Lower leg skin (tissue), 4 donors: ENCODE measurements around the gene TMEM217. TPM values are rescaled to one million over a fixed set of nuclear protein-coding genes. Genes with fewer than 3 reads are reported as not detected.

ENCODE experiments used
- DNase-seq, 2 donors: peaks; one replicate each; pipeline ENCODE4 v3.0.0-alpha.2; 2019; ENCODE audit warnings: low spot score in 2 of 2
- H3K4me3 ChIP-seq: fragments of 200-600 bp; sonication (generic); 2 replicates; pipeline ENCODE4 v1.5.1; 2017; ENCODE audit warnings: mild to moderate bottlenecking, low read depth; ENCODE audit not compliant: poor library complexity, severe bottlenecking
- CTCF ChIP-seq, 3 donors: fragments of 450-650 bp; IDR thresholded peaks; one replicate each; pipeline ENCODE4 v1.5.1; 2016; ENCODE audit warnings: antibody characterized with exemption in 3 of 3, mild to moderate bottlenecking in 3 of 3, moderate library complexity in 2 of 3
- POLR2A ChIP-seq, 2 donors: fragments of 450-650 bp; IDR thresholded peaks; one replicate each; pipeline ENCODE4 v1.6.1; 2016 to 2017; ENCODE audit warnings: antibody characterized with exemption in 2 of 2, mild to moderate bottlenecking in 1 of 2, moderate library complexity in 1 of 2
- WGBS, 2 donors: methylation state at CpG; one replicate each; pipeline ENCODE4 v1.1.5; 2018; 5-methylcytosine and 5-hydroxymethylcytosine counted together
- intact Hi-C: fragments of 100-400 bp; cut with DNase I; formaldehyde crosslinking; loops from one replicate; pipeline ENCODE4 v1.15.0; 2023; ENCODE audit warnings: low total_unique reads
- total RNA-seq, 4 donors: library from RNA; depleted of rRNA; stranded (reverse); fragments of >200 nt; gene quantifications; one replicate each; pipeline ENCODE4 v1.1.0, GENCODE V29; 2016

Gene TMEM217
- total RNA-seq, 4 donors from 2014 or later = 0.46 to 2.3 (median 1.0) TPM

GRCh38 chr6:37177935-37178517, 79.9 kb downstream of the TMEM217 start:
- TF ChIP-seq CTCF (IDR thresholded peaks at IDR 0.05) (no peak), POLR2A (IDR thresholded peaks at IDR 0.05) (no peak)
- intact Hi-C loops = loop anchor here (10.0 kb wide), 1 partner anchor 153 kb away; no protein-coding TSS in a partner anchor

GRCh38 chr6:37177077-37177934, 80.6 kb downstream of the TMEM217 start:
- WGBS, 2 donors = 39 to 43% methylated on average over 10 of the region's 10 CpGs
- intact Hi-C loops = loop anchor here (10.0 kb wide), 1 partner anchor 153 kb away; no protein-coding TSS in a partner anchor
- TF ChIP-seq POLR2A (IDR thresholded peaks at IDR 0.05) = no peak
- TF ChIP-seq CTCF (IDR thresholded peaks at IDR 0.05) = no peak
- H3K4me3 ChIP-seq = no peak overlapping the region
- DNase-seq = peak in 1 of 2 donors; percentile 31

More at GRCh38 chr6:37177935-37178517, 79.9 kb downstream of the TMEM217 start:
- no peak overlapping the region for H3K4me3 ChIP-seq
- 86 to 88% methylated on average over 8 of the region's 8 CpGs for WGBS, 2 donors
- DNase-seq = peak in 1 of 2 donors; percentile 36

- intact Hi-C loops = loop anchor here (10.0 kb wide), 1 partner anchor 152 kb away; no protein-coding TSS in a partner anchor
- TF ChIP-seq CTCF (IDR thresholded peaks at IDR 0.05) (no peak), POLR2A (IDR thresholded peaks at IDR 0.05) (no peak)
Observed at GRCh38 chr6:37176268-37177076, 81.5 kb downstream of the TMEM217 start.

GRCh38 chr6:37175332-37176267, 82.3 kb downstream of the TMEM217 start:
- no peak for TF ChIP-seq POLR2A (IDR thresholded peaks at IDR 0.05)
- TF ChIP-seq CTCF (IDR thresholded peaks at IDR 0.05) = no peak

More at GRCh38 chr6:37176268-37177076, 81.5 kb downstream of the TMEM217 start:
- WGBS, 2 donors = 93 to 94% methylated on average over 15 of the region's 15 CpGs
- DNase-seq = no peak
- H3K4me3 ChIP-seq = no peak overlapping the region

More at GRCh38 chr6:37175332-37176267, 82.3 kb downstream of the TMEM217 start:
- WGBS, 2 donors = 79 to 82% methylated on average over 18 of the region's 18 CpGs
- intact Hi-C loops = loop anchor here (10.0 kb wide), 1 partner anchor 151 kb away; no protein-coding TSS in a partner anchor
- DNase-seq = peak in 1 of 2 donors; percentile 7
- H3K4me3 ChIP-seq = no peak overlapping the region
